Lower lobe of right lung (tissue), 2 donors: ENCODE measurements around the gene LBP. TPM values are rescaled to one million over a fixed set of nuclear protein-coding genes. Genes with fewer than 3 reads are reported as not detected.
"Not testable (repeated sequence)": the region's sequence is repeated elsewhere in the genome, so short reads cannot be mapped to it uniquely, and the experiment has no call there.

Source experiments
- ATAC-seq, 2 donors: fragments of 200-7000 bp; cut with Tn5 transposase; one replicate each; pipeline ENCODE4 v1.9.1; 2020 to 2022; ENCODE audit warnings: mild to moderate bottlenecking in 2 of 2, moderate library complexity in 2 of 2
- DNase-seq: peaks from one replicate; pipeline ENCODE4 v3.0.0-alpha.2; 2020
- H3K27ac ChIP-seq: fragments of 200-600 bp; one replicate; pipeline ENCODE4 v1.8.0; 2022
- H3K27me3 ChIP-seq: fragments of 200-600 bp; one replicate; pipeline ENCODE4 v1.8.0; 2022; ENCODE audit warnings: low read depth
- H3K36me3 ChIP-seq: fragments of 200-600 bp; one replicate; pipeline ENCODE4 v1.8.0; 2022; ENCODE audit warnings: mild to moderate bottlenecking
- H3K4me1 ChIP-seq: fragments of 200-600 bp; one replicate; pipeline ENCODE4 v1.8.0; 2022
- H3K4me3 ChIP-seq: fragments of 200-600 bp; one replicate; pipeline ENCODE4 v1.8.0; 2022; ENCODE audit warnings: mild to moderate bottlenecking
- H3K9me3 ChIP-seq: fragments of 200-600 bp; one replicate; pipeline ENCODE4 v1.8.0; 2022
- intact Hi-C: fragments of 100-400 bp; cut with DNase I; formaldehyde crosslinking; loops from one replicate; pipeline ENCODE4 v1.11.0; 2022
- total RNA-seq: library from RNA; stranded (reverse); fragmentation: NEBNext Ultra II Directional; extraction: Animal tissue kit (Norgen Biotek cat#: 25700); gene quantifications from one replicate; pipeline ENCODE4 v1.2.1, GENCODE V29; 2021
- TF ChIP-seq, protein P1 (sequence below): fragments of 200-600 bp; IDR thresholded peaks from one replicate; pipeline ENCODE4 v1.8.0; 2022; ENCODE audit warnings: antibody characterized with exemption, mild to moderate bottlenecking
- donor health status: DM: no; HTN: yes; CAD: no; lungs with severe emphysema.

Gene LBP
- total RNA-seq, 1 donor from 2014 or later: not detected

DNA sequence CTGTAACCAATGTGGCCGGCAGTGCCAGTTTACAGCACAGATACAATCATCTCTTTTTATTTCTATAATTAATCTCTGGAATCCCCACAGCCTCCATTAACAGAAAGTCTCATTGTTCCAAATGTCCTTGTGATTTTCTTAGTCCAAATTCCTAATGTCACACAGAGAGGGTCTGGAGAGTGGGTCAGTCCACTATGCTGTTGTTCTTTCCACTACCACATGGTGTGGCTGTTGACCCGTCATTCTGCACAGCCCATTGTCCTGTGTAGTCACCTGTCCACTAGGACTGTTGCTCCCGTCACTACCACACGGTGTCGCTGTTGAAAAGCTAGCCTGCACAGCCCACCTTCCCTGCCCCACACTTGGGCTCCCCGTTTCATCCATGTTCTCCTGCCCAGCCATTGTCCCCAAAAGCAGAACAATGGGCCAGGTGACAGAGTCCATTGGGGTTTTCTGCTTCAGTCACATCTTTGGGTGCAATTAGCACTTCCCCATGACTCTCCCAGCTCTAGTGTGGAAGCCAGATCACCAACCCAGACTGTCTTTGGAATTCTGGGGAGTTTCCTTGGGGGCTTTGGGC lies 8.6 kb upstream of the LBP start:
- H3K9me3 ChIP-seq: peaks cover 4% of the 10 kb centered on the region
- intact Hi-C loops: no loop called here
- no peak for DNase-seq
- no peak overlapping the region for H3K4me3 ChIP-seq
- H3K4me1 ChIP-seq: no peaks in the 10 kb centered on the region
- peak in 1 of 2 donors; percentile 53 for ATAC-seq
- no peaks in the 10 kb centered on the region for H3K36me3 ChIP-seq
- peaks cover 9% of the 10 kb centered on the region for H3K27me3 ChIP-seq
- TF ChIP-seq, protein P1, sequence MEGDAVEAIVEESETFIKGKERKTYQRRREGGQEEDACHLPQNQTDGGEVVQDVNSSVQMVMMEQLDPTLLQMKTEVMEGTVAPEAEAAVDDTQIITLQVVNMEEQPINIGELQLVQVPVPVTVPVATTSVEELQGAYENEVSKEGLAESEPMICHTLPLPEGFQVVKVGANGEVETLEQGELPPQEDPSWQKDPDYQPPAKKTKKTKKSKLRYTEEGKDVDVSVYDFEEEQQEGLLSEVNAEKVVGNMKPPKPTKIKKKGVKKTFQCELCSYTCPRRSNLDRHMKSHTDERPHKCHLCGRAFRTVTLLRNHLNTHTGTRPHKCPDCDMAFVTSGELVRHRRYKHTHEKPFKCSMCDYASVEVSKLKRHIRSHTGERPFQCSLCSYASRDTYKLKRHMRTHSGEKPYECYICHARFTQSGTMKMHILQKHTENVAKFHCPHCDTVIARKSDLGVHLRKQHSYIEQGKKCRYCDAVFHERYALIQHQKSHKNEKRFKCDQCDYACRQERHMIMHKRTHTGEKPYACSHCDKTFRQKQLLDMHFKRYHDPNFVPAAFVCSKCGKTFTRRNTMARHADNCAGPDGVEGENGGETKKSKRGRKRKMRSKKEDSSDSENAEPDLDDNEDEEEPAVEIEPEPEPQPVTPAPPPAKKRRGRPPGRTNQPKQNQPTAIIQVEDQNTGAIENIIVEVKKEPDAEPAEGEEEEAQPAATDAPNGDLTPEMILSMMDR: peak; percentile 33
- no peak overlapping the region for H3K27ac ChIP-seq

DNA sequence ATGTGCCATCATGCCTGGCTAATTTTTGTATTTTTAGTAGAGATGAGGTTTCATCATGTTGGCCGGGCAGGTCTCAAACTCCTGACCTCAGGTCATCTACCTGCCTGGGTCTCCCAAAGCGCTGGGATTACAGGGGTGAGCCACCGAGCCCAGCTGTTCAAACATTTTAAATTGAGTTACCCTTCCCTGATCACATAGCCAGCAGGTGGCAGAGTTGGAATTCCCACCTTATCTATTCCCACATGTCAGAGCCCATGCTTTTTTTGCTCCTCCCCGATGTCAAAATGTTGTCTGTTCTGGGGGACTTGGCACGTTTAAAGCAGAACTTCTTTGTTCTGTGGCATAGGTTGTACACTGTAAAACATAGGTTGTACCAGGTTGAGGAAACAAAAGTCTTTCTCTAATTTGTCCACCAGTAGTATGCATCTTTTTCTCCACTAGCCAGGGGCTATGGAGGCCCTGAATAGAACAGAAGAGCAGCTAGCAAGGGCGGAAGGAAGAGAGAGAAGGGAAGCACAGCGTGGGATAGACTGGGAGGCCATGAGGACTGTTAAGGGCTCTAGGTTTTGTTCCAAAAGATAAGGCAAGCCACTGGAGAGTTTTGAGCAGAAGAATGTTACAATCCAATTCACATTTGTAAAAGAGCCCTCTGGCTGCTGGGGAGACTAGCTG lies 7.3 kb upstream of the LBP start:
- Histone ChIP-seq H3K9me3 (peaks cover 4% of the 10 kb centered on the region), H3K27ac (no peak overlapping the region), H3K4me1 (no peaks in the 10 kb centered on the region), H3K27me3 (peaks cover 9% of the 10 kb centered on the region), H3K4me3 (no peak overlapping the region), H3K36me3 (no peaks in the 10 kb centered on the region)
- intact Hi-C loops: no loop called here
- TF ChIP-seq, protein P1: peak; percentile 15
- DNase-seq (no peak), ATAC-seq (no peak)

DNA sequence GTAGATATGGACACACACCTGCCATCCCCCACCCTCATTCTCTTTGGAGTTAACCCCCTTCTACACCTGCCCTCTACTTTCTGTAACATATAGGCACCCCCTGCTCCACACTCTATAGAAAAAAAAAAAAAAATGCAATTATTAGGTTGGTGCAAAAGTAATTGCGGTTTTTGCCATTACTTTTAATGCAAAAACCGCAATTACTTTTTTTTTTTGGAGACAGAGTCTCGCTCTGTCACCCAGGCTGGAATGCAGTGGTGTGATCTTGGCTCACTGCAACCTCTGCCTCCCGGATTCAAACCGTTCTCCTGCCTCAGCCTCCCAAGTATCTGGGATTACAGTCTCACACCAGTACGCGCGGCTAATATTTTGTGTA lies 6.8 kb upstream of the LBP start:
- H3K4me3 ChIP-seq, ATAC-seq, DNase-seq, H3K9me3 ChIP-seq, H3K4me1 ChIP-seq, intact Hi-C loops, H3K27me3 ChIP-seq, H3K36me3 ChIP-seq, H3K27ac ChIP-seq: not testable (repeated sequence)

DNA sequence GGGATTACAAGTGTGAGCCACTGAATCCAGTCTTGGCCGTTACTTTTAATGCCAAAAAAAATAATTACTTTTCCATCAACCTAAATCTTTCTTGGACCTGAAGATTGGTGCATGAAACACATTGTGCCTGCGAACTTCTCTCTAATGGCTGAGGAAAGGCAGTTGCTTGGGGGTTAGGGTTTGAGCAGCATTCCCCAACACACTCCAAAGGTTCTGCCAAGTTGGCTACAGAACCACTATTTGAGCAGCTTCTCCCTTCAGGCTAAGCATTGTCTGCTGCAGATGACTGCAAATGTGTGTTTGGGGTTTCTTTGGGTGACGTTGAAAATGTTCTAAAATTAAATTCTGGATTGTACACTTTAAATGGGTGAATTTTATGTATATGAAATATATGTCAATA lies 6.3 kb upstream of the LBP start:
- intact Hi-C loops: no loop called here
- no peak for ATAC-seq
- TF ChIP-seq, protein P1: no peak

DNA sequence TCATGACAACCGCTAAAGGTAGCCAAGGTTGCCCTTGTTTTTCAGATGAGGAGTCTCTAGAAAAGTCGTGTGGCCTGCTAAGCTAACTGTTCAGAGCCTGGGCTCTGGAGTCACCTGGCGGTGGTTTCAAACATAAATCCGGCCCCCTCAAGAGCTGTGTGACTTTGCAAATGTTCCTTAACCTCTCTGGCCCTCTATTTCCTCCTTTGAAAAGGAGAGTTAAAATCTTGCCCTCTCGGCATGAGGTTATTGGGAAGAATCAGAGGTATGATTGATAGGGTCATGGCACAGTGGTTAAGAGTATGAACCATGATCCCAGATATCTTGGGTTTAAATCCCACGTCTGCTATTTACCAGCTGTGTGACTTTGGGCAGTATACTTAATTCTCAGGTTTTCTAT lies 5.6 kb upstream of the LBP start:
- Histone ChIP-seq H3K27ac (no peak overlapping the region), H3K27me3 (peaks cover 9% of the 10 kb centered on the region), H3K4me1 (no peaks in the 10 kb centered on the region), H3K36me3 (no peaks in the 10 kb centered on the region), H3K4me3 (no peak overlapping the region), H3K9me3 (peaks cover 4% of the 10 kb centered on the region)
- intact Hi-C loops: no loop called here
- ATAC-seq (no peak), DNase-seq (no peak)
- TF ChIP-seq, protein P1: no peak

More for the DNA sequence above, 6.3 kb upstream of the LBP start:
- Histone ChIP-seq H3K9me3 (peaks cover 4% of the 10 kb centered on the region), H3K27me3 (peaks cover 9% of the 10 kb centered on the region), H3K27ac (no peak overlapping the region), H3K36me3 (no peaks in the 10 kb centered on the region), H3K4me1 (no peaks in the 10 kb centered on the region), H3K4me3 (no peak overlapping the region)
- DNase-seq: no peak

DNA sequence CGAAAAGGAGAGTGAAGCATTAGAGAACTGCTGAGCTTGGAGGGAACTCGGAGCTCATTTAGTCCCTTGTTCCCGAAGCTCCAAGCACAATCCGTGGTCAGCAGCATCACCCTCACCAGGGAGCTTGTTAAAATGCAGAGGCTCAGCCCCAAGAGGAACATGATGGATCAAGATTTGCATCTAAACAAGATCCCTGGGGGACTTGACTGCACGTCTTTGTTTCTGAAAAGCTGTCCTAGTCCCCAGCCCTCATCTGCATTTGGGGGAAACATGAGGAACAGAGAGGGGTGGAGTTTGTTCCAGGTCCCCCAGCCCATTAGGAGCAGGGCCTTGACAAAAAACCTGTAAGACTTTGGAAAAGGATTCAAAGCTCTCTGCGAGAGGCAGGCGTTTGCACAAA lies 4.1 kb upstream of the LBP start:
- Histone ChIP-seq H3K4me1 (no peaks in the 10 kb centered on the region), H3K4me3 (no peak overlapping the region), H3K9me3 (peaks cover 4% of the 10 kb centered on the region), H3K27ac (no peak overlapping the region), H3K27me3 (peaks cover 4% of the 10 kb centered on the region), H3K36me3 (no peaks in the 10 kb centered on the region)
- intact Hi-C loops: no loop called here
- TF ChIP-seq, protein P1: no peak
- ATAC-seq (no peak), DNase-seq (no peak)
